ENCODE data around the gene TREML4.
"Not testable (repeated sequence)": the region's sequence is repeated elsewhere in the genome, so short reads cannot be mapped to it uniquely, and the experiment has no call there.

TREML4 gene

DNA sequence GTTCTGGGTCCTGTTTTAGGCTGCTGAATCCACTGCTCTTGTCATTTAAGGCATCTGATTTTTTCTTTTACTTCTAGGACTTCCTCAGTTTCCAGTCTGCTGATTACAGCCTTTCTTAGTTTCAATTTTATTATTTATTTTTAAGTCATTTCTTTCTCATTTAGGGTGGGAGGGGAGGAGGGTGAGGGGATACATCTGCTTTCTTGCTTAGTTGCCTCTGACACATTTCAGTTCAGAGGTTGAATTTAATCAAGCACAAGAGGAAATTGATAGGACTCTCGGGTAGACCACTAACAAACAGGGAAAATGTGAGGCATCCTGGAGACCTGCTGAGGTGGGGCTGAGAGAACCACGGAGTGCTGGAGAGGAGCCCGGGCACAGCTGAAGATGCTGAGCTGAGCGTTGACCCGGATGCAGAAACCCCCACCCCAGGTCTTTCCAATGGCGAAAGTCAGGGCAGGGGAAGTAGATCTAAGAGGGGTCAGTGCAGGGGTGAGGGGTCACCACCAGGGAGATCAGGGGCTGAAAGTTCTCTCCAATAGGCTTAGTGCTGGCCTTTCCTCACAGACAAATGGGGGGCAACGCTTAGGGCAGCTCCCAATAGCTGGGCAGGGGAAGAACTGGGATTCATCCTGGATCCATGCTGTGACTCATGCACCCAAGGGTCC is 19.6 kb upstream of the TREML4 start:
- no peak for DNase-seq

DNA sequence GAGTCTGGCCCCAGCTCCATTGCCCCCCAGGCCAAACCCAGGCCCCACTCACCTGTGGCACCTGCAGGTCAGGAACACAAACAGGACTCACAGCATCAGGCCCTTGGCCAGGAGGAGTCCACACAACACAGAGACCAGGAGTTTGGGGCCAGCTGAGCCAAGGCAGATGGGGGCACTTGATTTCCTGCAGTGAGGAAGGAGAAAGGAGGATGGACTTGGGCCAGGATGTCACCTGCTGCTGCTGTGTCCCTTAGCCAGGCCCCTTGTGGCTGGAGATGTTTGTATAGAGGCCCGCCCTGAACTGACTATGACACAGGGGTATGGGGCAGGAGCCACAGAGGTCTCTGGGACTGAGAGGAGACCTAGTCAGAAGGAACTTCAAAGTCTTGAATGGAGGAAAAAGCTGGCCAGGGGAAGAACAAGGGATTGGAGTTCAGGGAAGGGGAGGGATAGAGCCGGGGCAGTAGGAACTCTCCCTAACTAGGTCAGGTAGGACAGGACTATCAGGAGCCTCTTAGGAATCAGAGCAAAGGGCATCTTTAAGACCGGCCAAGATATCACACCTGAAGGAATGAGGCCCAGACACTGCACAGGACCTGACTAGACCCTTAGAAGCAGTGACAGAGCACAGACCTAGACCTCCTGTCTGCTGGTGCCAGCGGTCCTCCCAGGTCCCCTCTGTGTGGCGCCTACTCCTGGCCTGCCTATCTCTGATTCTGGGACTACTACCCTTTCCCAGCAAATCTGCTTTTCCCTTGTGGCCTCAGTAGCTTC is 18.4 kb upstream of the TREML4 start:
- no peak for DNase-seq

DNA sequence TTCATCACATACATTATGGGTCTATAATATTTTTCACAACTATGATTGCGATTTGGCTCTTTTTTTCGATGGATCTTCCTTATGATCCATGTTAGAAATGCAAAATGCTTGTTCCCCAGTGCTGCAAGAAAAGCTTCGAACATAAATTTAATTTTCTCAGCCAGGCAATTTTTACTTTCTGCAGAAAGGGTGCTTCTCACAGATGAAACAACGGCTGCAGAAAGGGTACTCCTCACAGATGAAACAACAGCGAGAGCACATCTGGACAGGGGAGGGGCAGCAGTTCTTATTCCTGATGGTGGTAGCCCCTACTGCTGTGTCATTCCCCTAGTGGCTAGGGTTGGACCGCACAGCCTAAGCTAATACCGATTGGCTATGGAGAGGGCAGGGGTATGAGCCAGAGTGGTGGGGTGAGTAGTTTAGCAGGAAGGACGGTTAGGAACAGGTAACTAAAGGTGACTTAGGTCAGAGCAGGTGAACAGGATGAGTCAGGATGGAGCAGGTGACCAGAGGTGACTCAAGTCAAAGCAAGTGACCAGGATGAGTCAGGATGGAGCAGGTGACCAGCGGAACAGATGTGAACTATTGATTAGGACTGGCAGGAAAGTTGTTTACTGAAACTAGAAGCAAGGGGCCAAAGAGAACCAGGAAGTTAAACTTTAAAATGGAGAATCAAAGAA is 13.4 kb upstream of the TREML4 start:
- no peak for DNase-seq

DNA sequence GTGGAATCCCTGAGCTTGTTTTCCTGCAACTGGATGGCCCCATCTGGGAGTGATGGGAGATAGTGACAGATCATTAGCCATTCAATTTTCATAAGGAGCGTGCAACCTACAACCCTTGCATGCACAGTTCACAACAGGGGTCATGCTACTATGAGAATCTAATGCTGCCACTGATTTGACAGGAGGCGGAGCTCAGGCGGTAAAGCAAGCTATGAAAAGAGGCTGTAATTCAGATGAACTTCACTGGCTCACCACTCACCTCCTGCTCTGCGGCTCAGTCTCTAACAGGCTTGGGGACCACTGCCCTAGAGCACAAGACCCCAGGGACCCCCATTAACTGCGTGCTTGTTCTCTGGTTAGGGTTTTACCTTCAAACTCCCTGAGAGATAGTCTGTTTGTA is 12.4 kb upstream of the TREML4 start:
- DNase-seq: no peak

DNA sequence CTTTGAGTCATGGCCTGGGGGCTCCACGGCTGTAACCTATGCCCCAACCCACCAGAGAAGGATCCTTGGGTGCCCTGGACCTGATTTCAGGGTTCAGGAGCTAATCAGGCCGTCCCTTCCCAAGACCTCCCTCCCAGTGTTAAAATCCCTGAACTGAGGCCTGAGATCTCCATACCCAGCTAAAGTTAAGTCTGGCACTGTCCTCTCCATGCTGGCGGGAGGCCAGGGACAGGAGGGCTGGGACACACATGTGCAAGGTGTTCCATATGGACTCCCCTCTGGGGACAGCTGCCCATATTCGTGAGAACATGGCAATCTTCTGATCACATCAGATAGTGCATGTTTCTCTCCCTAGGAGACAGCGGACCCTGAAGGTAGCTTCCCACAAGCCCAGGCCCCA is 11.5 kb upstream of the TREML4 start:
- no peak for DNase-seq

DNA sequence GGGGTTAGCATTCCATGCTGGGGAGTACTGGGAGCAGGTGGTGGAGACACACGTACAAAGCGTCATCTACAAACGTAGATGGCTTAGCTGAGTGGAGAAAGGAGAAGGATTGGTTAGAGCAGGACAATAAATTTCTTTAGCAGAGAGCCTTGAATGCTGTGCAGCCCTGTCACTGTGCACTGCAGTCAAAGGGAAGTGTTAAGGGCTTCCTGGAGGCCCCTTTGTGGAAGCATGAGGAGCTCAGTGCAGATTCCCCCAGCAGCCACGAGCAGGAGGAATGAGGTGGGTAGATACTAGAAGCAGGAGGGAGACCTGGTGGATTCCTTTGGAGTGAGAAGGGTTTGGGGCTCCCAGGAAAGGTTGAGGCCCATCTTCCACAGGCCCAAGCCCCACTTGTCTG is 6.1 kb upstream of the TREML4 start:
- DNase-seq: no peak

DNA sequence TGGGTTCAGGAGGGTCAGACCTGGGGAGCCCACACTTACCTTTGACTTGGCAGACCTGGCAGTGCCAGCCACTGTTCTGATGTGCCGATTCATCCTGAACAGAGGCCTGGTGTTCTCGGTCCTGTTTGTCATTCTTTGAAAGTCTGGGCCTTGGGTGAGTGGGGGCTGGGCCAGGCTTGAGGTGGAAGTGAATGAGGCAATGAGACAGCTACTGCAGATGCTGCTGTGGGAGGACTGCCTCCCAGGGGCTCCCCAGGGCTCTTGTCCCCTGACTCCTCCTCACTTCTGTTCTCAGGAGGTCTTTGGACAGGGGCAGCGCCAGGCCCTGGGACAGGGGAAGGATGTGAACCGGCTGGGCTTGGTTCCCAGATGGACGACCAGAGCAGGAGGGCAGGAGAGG is 5.6 kb upstream of the TREML4 start:
- no peak for DNase-seq

DNA sequence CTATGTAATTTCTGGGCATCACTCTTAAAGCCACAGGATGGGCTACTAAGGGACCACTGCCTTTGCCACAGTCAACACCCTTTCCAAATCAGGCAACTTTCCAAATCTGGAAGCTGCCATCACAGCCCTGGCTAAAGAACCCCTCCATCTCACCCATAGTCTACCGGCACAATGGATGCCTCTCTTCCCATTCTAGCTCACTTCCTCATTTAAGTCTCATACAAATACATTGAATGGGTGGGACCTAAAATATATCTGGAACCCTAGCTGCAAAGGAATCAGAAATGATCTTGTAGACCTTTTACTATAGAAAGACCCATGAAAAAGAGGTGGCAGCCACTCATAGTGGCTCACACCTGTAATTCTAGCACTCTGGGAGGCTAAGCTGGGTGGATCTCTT is 3.3 kb upstream of the TREML4 start:
- DNase-seq: no peak

DNA sequence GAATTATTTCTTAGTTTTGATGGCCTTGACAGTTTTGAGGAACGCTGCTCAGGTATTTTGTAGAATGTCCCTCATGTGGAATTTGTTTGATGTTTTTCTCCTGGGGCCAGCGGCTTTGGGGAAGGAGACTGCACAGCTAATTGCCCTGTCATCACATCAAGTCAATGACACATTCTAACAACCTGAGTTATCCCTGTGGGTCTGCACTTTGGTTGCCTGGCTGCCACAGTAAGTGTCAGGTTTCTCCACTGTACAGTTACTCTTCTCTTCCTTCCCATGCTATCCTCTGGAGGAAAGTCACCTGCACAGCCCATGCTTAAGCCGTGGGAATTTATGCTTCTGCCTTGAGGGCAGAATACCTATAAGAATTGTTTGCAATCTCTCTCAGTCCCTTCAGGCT is 1.4 kb upstream of the TREML4 start:
- no peak for DNase-seq

DNA sequence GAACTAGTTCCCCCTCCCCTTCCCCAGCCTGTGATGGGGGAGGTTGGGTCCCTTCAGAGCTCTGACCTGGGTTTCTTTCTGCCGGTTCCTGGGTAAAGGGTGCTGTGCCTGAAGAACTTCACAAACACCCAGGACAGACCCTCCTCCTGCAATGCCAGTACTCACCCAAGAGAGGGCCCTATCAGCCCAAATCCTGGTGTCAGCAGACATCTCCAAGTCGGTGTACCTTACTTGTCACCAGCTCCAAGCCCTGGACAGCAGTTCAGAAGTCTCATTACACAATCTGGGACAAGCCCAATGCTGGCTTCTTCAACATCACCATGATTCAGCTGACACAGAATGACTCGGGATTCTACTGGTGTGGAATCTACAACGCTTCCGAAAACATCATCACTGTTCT is 467 bp downstream of the TREML4 start:
- DNase-seq: no peak

DNA sequence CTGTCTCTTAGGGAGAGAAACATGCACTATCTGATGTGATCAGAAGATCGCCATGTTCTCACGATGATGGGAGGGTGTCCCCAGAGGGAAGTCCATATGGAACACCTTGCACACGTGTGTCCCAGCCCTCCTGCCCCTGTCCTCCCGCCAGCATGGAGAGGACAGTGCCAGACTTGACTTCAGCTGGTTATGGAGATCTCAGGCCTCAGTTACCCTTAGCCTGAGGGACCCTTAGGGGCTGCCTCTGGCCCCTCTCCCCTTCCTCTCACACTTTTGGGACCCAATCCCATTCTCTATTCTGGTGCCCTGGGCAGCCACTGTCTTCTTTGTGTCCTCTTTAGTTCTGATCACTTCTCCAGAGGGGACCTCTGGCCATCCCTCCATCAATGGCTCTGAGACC is 1.6 kb downstream of the TREML4 start:
- no peak for DNase-seq

DNA sequence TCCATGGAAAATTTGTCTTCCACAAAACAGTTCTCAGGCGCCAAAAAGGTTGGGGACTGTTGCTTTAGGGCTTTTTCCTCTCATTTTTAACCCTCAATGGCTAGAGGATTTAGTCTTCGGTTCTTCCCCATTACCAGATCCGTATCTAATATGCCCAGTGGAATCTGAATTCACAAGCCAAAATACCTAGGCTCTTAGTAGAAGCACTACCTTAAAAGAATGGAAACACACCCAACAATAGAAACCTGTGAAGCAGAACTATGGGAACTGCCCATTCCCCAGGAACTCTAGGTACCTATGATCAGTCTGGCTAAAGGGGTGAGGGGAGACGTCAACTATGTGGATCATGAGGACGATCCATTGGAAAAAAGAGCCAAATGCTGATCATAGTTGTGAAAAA is 3.1 kb downstream of the TREML4 start:
- no peak for DNase-seq

DNA sequence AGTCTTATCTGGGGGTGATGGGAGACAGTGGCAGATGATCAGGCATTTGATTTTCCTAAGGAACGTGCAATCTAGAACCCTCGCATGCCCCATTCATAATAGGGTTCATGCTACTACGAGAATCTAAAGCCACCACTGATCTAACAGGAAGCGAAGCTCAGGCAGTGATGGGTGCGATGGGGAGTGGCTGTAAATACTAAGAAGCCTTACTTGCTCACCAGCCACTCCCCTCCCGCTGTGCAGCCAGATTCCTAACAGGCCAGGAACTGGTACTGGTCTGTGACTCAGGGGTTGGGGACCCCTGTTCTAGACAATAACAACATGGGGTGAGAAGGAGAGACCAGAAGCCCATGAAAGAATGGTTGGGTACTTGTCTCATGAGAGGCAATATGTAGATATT is 4.5 kb downstream of the TREML4 start:
- no peak for DNase-seq

DNA sequence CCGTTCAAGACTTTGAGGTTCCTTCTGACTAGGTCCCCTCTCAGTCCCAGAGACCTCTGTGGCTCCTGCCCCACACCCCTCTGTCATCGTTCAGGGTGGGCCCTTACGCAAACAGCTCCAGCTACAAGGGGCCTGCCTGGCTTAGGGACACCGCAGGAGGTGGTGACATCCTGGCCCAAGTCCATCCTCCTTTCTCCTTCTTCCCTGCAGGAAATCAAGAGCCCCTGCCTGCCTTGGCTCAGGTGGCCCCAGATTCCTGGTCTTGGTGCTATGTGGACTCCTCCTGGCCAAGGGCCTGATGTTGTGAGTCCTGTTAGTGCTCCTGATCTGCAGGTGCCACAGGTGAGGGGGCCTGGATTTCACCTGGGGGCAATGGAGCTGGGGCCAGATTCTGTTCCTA is 8.1 kb downstream of the TREML4 start:
- no peak for DNase-seq

DNA sequence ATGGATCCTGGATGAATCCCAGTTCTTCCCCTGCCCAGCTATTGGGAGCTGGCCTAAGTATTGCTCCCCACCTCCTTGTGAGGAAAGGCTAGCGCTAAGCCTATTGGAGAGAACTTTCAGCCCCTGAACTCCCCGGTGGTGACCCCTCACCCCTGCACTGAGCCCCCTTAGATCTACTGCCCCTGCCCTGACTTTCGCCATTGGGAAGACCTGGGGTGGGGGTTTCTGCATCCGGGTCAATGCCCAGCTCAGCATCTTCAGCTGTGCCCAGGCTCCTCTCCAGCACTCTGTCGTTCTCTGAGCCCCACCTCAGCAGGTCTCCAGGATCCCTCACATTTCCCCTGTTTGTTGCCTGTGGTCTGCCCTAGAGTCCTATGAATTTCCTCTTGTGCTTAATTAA is 9.0 kb downstream of the TREML4 start:
- DNase-seq: no peak

DNA sequence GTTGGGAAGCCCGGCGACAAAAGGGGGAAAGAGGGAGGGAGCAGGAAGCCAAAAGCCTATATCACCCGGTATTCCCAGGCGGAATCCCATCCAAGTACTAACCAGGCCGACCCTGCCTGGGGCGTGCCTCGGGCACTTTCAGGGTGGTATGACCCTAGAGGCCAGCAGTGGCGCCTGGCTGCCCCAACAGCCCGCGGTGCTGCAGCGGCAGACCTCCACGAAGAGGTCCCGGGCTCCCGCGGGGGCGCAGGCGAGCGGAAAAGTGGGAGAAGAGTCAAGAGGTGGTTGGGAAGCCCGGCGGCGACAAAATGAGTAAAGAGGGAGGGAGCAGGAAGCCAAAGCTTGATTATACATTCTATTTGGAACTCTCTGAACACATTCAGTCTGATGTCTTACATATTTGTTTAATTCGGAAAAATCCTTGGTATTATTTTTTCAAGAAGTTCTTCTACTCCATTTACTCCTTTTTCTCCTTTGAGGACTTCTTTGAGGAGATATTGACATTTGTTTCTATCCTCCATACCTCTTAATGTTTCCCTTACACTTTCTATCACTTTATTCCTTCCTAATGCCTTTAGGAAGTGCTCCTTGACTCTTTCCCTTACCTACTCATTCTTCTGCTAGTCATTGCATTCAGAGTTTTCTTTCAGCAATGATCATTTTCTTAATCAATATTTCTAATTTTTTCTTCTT is 11.5 kb downstream of the TREML4 start:
- no peak for DNase-seq

DNA sequence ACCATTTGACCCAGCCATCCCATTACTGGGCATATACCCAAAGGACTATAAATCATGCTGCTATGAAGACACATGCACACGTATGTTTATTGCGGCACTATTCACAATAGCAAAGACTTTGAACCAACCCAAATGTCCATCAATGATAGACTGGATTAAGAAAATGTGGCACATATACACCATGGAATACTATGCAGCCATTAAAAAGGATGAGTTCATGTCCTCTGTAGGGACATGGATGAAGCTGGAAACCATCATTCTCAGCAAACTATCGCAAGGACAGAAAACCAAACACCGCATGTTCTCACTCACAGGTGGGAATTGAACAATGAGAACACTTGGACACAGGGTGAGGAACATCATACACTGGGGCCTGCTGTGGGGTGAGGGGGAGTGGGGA is 18.4 kb downstream of the TREML4 start:
- DNase-seq: not testable (repeated sequence)

DNA sequence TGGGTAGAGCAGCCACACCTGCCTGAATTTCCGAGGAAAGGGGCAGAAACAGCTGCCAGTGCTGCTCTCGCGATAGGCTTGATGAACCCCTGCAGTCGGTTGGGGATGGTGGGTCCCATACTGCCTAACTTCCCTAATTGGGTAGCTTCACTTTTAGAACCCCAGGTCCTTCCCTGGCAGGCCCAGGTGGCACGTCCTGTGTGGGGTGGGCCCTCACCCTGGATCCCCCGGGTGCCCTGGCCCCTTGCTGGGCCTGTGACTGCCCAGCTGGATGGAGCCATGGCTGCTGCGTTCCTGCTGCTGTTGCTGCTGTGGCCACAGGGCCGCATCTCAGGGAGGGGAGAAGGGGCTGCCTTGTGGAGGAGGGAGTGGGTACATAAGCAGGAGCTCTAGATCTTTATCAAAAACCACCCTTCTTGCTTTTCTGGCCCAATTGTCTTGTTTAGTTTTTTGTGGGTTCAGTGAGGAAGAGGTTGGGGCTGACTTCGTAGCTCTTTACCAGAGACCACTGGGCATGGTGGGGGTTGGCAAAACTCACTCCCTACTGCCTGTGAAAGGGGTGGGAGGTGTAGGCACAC is 19.2 kb downstream of the TREML4 start:
- DNase-seq: no peak

DNA sequence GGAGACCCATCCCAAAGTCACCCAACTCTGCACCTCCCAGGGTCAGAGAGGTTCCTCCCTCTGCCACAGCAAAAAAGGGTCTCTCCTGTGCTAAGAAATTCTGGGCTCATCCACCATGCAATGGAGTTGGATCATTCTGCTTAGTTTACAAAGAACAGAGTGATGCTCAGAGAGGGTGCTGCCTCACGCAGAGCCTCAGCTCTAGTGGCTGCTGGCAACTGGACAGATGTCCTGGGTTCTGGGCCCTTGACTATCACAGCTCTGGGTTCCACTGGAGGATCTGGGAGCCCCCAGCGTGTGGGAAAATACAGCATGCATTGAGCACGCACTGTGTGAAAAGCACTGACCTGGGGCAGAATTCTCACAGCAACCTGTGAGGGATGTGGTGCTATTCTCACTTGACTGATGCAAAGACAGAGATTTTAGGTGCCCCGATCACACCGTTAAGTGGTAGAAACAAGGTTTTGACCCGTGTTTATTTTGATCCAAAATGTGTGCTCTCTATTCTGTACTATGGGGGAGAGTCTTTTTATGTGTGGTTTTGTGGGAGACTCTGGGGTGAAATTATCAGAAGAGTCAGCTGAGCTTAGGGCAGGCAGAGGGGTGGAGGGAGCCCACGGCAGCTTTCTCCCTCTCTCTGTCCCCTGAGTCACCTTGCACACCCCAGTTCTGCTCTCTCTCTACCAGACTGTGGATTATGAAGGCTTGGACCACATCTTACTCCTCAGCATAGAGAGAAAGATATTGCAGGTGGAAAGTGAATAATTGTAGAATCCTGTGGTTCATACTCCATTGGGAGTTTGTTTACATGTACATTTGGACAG is 19.9 kb downstream of the TREML4 start:
- DNase-seq: no peak

DNA sequence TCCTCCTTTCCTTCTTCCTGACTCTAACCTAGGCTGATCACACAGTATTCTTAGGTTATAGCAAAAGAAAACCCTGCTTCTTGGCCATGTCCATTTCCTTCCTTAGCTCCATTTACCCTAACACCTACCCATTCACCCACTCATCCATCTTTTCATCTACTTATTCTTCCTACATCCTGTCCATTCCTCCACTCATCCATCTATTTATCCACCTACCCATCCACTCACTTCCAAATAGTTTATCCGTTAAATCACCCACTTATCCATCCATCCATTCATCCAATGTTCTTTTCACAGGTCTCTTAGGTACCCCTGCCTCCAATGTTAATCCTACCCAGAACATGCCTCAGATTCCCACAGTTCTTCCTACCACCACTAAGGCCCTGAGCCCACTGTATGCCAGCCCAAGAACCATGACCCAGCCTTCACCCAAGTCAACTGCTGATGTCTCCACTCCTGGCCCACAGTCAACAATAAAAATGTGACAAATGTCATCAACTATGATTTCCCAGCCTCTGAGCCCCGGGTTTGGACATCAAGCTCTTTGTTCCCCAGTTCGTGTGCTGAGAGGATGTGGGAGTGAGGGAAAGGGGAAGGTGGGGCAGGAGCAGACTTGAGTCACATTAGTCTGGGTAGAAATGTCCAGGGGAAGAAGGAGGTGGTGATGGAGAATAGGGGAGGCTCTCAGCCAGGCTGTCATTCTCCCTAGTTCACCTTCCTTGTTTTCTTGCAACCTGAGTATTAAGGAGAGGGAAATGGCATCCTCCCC is 24.4 kb downstream of the TREML4 start:
- no peak for DNase-seq

DNA sequence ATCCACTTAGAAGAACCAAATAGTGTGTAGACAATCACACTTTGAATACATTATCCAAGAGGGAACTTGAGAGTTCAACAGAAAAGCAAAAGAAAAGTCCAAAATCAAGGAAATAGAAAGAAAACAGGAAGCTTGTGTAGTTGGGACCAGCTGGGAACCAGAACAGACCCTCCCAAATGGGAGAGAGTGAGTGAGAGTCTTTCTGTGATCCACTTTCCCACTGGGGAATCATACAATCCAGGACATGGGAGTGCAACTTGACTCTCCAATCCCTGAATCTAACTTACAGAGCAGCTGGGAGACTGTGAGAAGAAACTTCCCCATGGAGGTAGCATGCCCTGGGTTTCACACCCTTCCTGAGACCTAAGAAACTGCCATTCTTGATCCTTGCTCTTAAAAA is 27.0 kb downstream of the TREML4 start:
- no peak for DNase-seq
